SK-N-SH (cell line): ENCODE measurements around the gene KCNH3. TPM values are rescaled to one million over a fixed set of nuclear protein-coding genes. Genes with fewer than 3 reads are reported as not detected.

Experiments
- CTCF ChIA-PET: fragments of 300-600, 350-600 bp; formaldehyde crosslinking; extraction: SDS; loops from one replicate; lab custom pipeline; 2021; lab: Yijun Ruan, JAX
- POLR2A ChIA-PET: fragments of 350-600 bp; sonication (Branson Sonifier 250); formaldehyde crosslinking; extraction: SDS; loops from one replicate; lab custom pipeline; 2020; ENCODE audit warnings: antibody characterized with exemption, inconsistent platforms; lab: Yijun Ruan, JAX
- DNase-seq: peaks from one replicate; pipeline ENCODE4 v3.0.0; 2012
- H2AFZ ChIP-seq: fragments of 200-600 bp; sonication (generic); 2 replicates; pipeline ENCODE4 v1.8.1; 2016; ENCODE audit warnings: antibody characterized with exemption, mild to moderate bottlenecking, low read depth
- H3F3A ChIP-seq: fragments of 200-600 bp; sonication (generic); replicated peaks from 2 replicates; pipeline ENCODE3; 2016; ENCODE audit warnings: antibody characterized with exemption, mild to moderate bottlenecking; ENCODE audit not compliant: insufficient read depth
- H3K27ac ChIP-seq, 2 experiments: fragments of 200-500 bp in 1 of 2; fragments of 200-600 bp in 1 of 2; sonication (Bioruptor generic) in 1 of 2; sonication (generic), shearing (Covaris generic) in 1 of 2; 2 replicates each; pipeline versions ENCODE4 v1.5.1 to v1.6.1; 2014 to 2016; ENCODE audit warnings: low read depth in 2 of 2, inconsistent platforms in 1 of 2, low read length in 1 of 2, mild to moderate bottlenecking in 1 of 2, mixed read lengths in 1 of 2
- H3K27me3 ChIP-seq: fragments of 200-600 bp; sonication (generic), shearing (Covaris generic); 2 replicates; pipeline ENCODE4 v1.6.1; 2016; ENCODE audit warnings: mixed run types; ENCODE audit not compliant: insufficient read depth
- H3K36me3 ChIP-seq, 2 experiments: fragments of 200-500 bp in 1 of 2; fragments of 200-600 bp in 1 of 2; sonication (Bioruptor generic) in 1 of 2; sonication (generic) in 1 of 2; replicated peaks in 1 of 2; 2 replicates each; pipeline versions ENCODE3 to v1.5.1; 2014 to 2016; ENCODE audit warnings: low read length in 1 of 2, mild to moderate bottlenecking in 1 of 2; ENCODE audit not compliant: insufficient read depth in 2 of 2, control insufficient read depth in 1 of 2
- H3K4me1 ChIP-seq, 2 experiments: fragments of 200-500 bp in 1 of 2; fragments of 200-600 bp in 1 of 2; sonication (Bioruptor generic) in 1 of 2; sonication (generic), shearing (Covaris generic) in 1 of 2; 2 replicates each; pipeline versions ENCODE4 v1.5.1 to v1.6.1; 2014 to 2016; ENCODE audit warnings: low read depth in 1 of 2, low read length in 1 of 2, mixed run types in 1 of 2; ENCODE audit not compliant: insufficient read depth in 2 of 2, control insufficient read depth in 1 of 2
- H3K4me2 ChIP-seq: fragments of 200-600 bp; sonication (generic), shearing (Covaris generic); 2 replicates; pipeline ENCODE4 v1.6.1; 2017; ENCODE audit warnings: mixed run types
- H3K4me3 ChIP-seq, 2 experiments: fragments of 200-500 bp in 1 of 2; fragments of 200-600 bp in 1 of 2; sonication (Bioruptor generic) in 1 of 2; sonication (generic), shearing (Covaris generic) in 1 of 2; 2 replicates each; pipeline versions ENCODE4 v1.5.1 to v1.8.1; 2014 to 2016; ENCODE audit warnings: low read depth in 2 of 2, inconsistent platforms in 1 of 2, low read length in 1 of 2, mild to moderate bottlenecking in 1 of 2, mixed read lengths in 1 of 2, moderate library complexity in 1 of 2
- H3K79me2 ChIP-seq: fragments of 200-600 bp; sonication (generic); 2 replicates; pipeline ENCODE4 v1.8.1; 2017; ENCODE audit warnings: mild to moderate bottlenecking; ENCODE audit not compliant: insufficient read depth
- H3K9ac ChIP-seq: fragments of 200-600 bp; sonication (generic); 2 replicates; pipeline ENCODE4 v1.6.1; 2017; ENCODE audit warnings: mixed run types
- H3K9me2 ChIP-seq: fragments of 200-600 bp; sonication (generic); 2 replicates; pipeline ENCODE4 v1.6.1; 2017; ENCODE audit warnings: mixed run types
- H3K9me3 ChIP-seq: fragments of 200-600 bp; sonication (generic); 2 replicates; pipeline ENCODE4 v1.6.1; 2017; ENCODE audit warnings: mixed run types, mild to moderate bottlenecking, moderate library complexity
- H4K20me1 ChIP-seq: fragments of 200-600 bp; sonication (generic); 2 replicates; pipeline ENCODE4 v1.6.1; 2017; ENCODE audit warnings: mild to moderate bottlenecking, mixed run types; ENCODE audit not compliant: insufficient read depth
- CHD2 ChIP-seq: fragments of 150-350 bp; IDR thresholded peaks from 2 replicates; pipeline ENCODE4 v1.6.1; 2018; ENCODE audit warnings: low read length; ENCODE audit not compliant: partially characterized antibody
- EP300 ChIP-seq, 2 experiments: IDR thresholded peaks; 2 replicates each; pipeline versions ENCODE4 v1.4.0 to v1.6.1; 2012; ENCODE audit warnings: borderline replicate concordance in 1 of 2, low read depth in 1 of 2, low read length in 1 of 2
- EZH2phosphoT487 ChIP-seq: fragments of 200-600 bp; sonication (generic); IDR thresholded peaks from 2 replicates; pipeline ENCODE4 v1.6.1; 2017; ENCODE audit warnings: low read depth, mixed run types, mild to moderate bottlenecking, antibody characterized with exemption, moderate library complexity, borderline replicate concordance
- FOSL2 ChIP-seq: IDR thresholded peaks from 2 replicates; pipeline ENCODE4 v1.4.0; 2012; ENCODE audit warnings: low read depth, mild to moderate bottlenecking, moderate library complexity, borderline replicate concordance
- FOXJ3 ChIP-seq: sonication (generic); formaldehyde crosslinking; IDR thresholded peaks from 2 replicates; pipeline ENCODE4 v1.5.1; 2020; ENCODE audit warnings: mild to moderate bottlenecking, missing genetic modification reagents
- FOXM1 ChIP-seq: IDR thresholded peaks from 2 replicates; pipeline ENCODE4 v1.4.0; 2012; ENCODE audit warnings: low read depth, mild to moderate bottlenecking
- GATA2 ChIP-seq: sonication (generic); formaldehyde crosslinking; IDR thresholded peaks from 2 replicates; pipeline ENCODE4 v1.5.0; 2020; ENCODE audit warnings: mild to moderate bottlenecking, missing genetic modification reagents
- IRF3 ChIP-seq: fragments of 150-350 bp; IDR thresholded peaks from 2 replicates; pipeline ENCODE4 v1.6.1; 2016; ENCODE audit warnings: mild to moderate bottlenecking, low read depth, low read length
- MXI1 ChIP-seq: IDR thresholded peaks from 2 replicates; pipeline ENCODE4 v1.6.1; 2012; ENCODE audit warnings: mild to moderate bottlenecking, low read depth, low read length, improper control_type of control experiment
- POLR2AphosphoS5 ChIP-seq: IDR thresholded peaks from 2 replicates; pipeline ENCODE4 v1.6.1; 2012; ENCODE audit warnings: low read depth, low read length
- RAD21 ChIP-seq: IDR thresholded peaks from 2 replicates; pipeline ENCODE4 v1.6.1; 2012; ENCODE audit warnings: mild to moderate bottlenecking, low read length
- TCF12 ChIP-seq: IDR thresholded peaks from 2 replicates; pipeline ENCODE4 v1.4.0; 2012
- YY1 ChIP-seq: IDR thresholded peaks from 2 replicates; pipeline ENCODE4 v1.4.0; 2012; ENCODE audit warnings: low read depth, mild to moderate bottlenecking
- ZBTB33 ChIP-seq: IDR thresholded peaks from 2 replicates; pipeline ENCODE4 v1.4.0; 2012; ENCODE audit warnings: low read depth, borderline replicate concordance
- WGBS: methylation state at CpG from one replicate; pipeline ENCODE4 v1.1.6; 2017; ENCODE audit warnings: low lambda C conversion rate; 5-methylcytosine and 5-hydroxymethylcytosine counted together
- polyA plus RNA-seq, 3 experiments: library from polyadenylated mRNA; depleted of rRNA; stranded (reverse); fragments of >200 nt; gene quantifications; 2 replicates each; pipeline ENCODE4 v1.2.3, GENCODE V29; 2012

The KCNH3 gene
- polyA plus RNA-seq, 1 of the 3 experiments (the other 2 are of a cell fraction), result 3.7 TPM

GRCh38 chr12:49598527-49598926 lies 59.7 kb downstream of the KCNH3 start (continued):
- TF ChIP-seq MXI1, result no peak
- TF ChIP-seq TCF12, result no peak
- no peak for TF ChIP-seq EP300 (IDR thresholded peaks at IDR 0.05; ENCODE audit: borderline replicate concordance in 1 of 2, low read depth in 1 of 2, low read length in 1 of 2)

GRCh38 chr12:49599961-49600360 lies 61.1 kb downstream of the KCNH3 start:
- CTCF ChIA-PET, result interaction anchor here (1.0 to 2.2 kb wide), 4 partner anchors 12 to 36 kb away, joined by 3 to 8 read pairs (median 4); partner anchors contain the start of gene PRPF40B

More at GRCh38 chr12:49599961-49600360, 61.1 kb downstream of the KCNH3 start:
- TF ChIP-seq EP300 (IDR thresholded peaks at IDR 0.05; ENCODE audit: borderline replicate concordance in 1 of 2, low read depth in 1 of 2, low read length in 1 of 2) (no peak), CHD2 (no peak), POLR2AphosphoS5 (no peak), RAD21 (no peak), GATA2 (CRISPR knock-in tag) (no peak), EZH2phosphoT487 (no peak), IRF3 (no peak), FOSL2 (no peak), YY1 (no peak), FOXM1 (no peak), FOXJ3 (CRISPR knock-in tag) (no peak), ZBTB33 (no peak)
- no peak overlapping the region for H2AFZ ChIP-seq
- H3K36me3 ChIP-seq, result peaks cover 4% of the 10 kb centered on the region in 2 experiments
- H3F3A ChIP-seq, result no peaks in the 10 kb centered on the region
- no peak overlapping the region for H3K4me2 ChIP-seq
- no peak for DNase-seq
- H3K27me3 ChIP-seq, result no peaks in the 10 kb centered on the region
- H3K9me2 ChIP-seq, result no peaks in the 10 kb centered on the region
- H3K9me3 ChIP-seq, result no peaks in the 10 kb centered on the region
- no peak overlapping the region for H3K4me3 ChIP-seq
- no peaks in the 10 kb centered on the region for H3K79me2 ChIP-seq
- no peak overlapping the region for H3K27ac ChIP-seq
- H3K4me1 ChIP-seq, result peaks cover 0 to 2% of the 10 kb centered on the region in 2 experiments; a peak in 1 of 4 replicates
- no peak overlapping the region for H3K9ac ChIP-seq
- no peaks in the 10 kb centered on the region for H4K20me1 ChIP-seq
- WGBS, result 98% methylated on average over 8 of the region's 8 CpGs
- POLR2A ChIA-PET, result no interaction called here
